HG03159 (cell line): ENCODE measurements around the gene AFMID.
"Not testable (repeated sequence)": the region's sequence is repeated elsewhere in the genome, so short reads cannot be mapped to it uniquely, and the experiment has no call there.

ENCODE experiments used
- ATAC-seq: cut with Tn5 transposase; IDR thresholded peaks from one replicate; pipeline ENCODE4 v1.9.1; 2021; ENCODE audit warnings: mild to moderate bottlenecking, moderate library complexity; ENCODE audit not compliant: unreplicated experiment

Gene AFMID

DNA sequence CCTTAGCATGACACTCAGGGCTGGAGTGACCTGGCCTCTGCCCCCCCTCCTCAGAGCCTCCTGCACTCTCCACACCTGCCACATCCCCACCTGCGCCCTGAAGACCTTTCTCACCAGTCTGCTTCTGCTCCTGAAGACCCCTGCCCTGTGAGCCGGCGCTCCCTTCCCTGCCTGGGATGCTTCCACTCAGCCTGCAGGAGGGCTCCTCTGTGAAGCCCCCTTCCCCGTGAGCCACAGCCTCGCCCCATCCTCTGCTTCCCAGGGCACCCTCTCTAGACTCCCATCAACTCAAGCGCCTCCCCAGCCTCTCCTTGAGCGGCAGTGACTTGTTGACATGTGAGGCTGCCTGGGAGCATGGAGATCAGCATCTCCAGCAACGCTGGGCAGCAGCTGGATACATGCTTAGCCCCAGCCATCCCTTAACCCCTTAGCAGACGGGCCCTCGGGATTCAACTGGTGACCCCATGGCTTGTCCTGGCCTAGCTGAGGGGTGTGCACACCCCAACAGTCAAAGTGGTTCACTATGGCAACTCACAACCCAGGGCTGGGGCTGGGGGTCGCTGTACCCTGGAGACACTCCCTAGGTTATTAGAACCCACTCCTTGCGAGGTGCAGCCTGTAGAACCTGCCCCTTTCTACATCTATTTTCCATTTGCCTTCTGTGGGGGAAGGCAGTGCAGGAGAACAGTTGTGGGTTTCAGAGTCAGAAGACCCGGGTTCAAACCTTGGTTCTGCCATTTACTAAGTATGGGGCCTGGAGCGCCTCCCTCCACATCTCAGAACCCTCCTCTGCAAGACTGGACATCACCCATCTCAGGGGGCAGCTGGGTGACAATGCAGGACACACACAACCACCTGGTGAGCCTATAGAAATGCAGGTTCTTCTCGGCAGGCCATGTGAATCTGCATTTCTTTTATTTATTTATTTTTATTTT lies 65.8 kb downstream of the AFMID start:
- ATAC-seq, result no peak

DNA sequence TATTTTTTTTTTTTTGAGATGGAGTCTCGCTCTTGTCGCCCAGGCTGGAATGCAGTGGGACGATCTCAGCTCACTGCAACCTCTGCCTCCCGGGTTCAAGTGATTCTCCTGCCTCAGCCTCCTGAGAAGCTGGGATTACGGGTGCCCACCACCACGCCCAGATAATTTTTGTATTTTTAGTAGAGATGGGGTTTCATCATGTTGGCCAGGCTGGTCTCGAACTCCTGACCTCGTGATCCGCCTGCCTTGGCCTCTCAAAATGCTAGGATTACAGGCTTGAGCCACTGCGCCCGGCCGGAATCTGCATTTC lies 66.4 kb downstream of the AFMID start:
- not testable (repeated sequence) for ATAC-seq

DNA sequence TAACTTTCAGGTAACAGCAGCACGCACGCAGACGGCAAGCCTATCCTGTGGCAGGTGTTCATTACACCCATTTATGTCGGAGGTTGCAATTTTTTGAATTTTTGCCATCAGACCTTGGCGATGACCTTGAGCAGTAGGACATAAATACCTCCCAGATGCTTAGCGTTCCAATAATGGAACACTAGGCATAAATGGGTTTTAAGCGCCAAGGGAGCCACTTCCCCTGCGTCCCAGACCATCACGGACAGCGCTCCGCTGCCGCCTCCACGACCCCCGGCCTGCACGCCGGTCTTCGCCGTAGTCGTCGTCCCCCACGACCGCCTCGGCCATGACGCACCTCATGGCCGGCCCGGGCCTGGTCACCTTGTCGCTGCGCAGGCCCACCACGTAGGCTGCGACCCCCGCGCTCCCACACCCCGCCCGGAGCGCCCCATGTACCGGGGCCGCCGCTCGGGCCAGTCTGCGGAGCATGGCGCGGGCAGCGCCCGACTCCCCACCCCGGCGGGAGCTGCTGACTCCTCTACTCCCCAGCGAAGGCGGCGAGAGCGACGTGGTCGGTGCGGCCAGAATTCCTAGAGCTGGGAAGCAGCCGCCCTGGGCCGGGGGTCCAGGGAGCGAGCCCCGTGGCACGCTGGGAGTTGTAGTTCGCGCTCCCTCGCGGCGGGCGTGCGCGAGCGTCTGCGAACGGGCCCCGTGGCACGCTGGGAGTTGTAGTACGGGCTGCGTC lies 66.9 kb downstream of the AFMID start:
- no peak for ATAC-seq

DNA sequence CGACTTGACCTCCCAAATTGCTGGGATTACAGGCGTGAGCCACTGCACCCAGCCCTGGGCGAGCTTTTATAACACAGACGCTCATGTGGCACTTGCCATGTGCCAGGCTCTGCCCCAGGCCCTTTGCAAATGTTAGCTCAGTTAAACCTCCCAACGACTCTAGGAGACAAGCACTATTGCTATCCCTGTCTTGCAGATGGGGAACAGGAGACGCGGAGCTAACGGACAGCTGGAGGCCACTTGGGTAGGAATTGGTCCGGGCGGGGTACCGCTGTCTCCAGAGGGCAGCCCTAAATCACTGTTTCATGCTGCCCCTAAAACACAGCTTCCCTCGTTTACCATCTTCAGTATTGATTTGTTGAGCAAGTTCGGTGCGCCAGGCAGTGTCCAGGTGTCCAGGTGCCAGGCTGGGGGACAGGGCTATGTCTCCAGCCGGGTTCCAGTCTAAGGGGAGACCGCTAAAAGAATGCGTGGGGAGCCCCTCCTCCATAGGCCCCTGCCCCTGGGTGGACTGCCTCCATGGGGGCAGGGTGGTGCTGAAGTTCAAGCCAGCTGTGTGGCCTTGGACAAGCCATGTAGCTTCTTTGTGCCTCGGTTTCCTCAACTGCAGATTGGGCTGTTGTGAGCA lies 68.0 kb downstream of the AFMID start:
- ATAC-seq, result no peak

DNA sequence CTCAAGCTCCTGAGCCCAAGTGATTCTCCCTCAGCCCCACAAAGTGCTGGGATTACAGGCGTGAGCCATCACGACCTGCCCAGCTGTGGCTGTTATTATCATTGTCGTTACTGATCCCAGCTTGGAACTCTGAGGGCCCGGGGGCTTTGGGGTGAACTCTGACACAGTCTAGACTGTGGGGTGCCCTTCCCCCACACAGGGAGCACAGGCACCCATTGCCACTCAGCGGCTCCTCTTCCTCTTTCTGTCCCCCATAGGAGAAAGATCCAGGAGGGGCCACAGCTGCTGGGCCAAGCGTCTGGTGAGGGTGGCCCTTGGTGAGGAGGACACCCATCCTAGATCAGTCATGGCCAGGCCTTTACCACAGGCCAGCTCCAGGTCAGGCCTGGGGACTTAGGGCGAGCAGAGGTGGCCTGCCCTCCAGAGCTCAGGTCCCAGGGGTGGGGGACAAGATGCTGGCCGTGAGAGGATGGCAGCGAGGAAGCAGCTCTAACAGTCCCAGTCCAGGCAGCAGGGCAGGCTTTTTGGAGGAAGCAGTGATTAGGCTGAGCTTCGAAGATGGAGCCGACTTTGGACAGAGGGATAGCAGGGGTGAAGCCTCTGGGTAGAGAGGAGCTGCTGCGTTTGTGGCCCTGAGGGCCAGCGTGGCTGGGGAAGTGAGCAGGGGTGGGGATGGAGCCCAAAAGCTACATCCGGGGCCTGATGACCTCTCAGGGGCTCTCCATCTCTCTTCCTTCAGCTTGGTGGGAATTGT lies 69.0 kb downstream of the AFMID start:
- ATAC-seq, result no peak

DNA sequence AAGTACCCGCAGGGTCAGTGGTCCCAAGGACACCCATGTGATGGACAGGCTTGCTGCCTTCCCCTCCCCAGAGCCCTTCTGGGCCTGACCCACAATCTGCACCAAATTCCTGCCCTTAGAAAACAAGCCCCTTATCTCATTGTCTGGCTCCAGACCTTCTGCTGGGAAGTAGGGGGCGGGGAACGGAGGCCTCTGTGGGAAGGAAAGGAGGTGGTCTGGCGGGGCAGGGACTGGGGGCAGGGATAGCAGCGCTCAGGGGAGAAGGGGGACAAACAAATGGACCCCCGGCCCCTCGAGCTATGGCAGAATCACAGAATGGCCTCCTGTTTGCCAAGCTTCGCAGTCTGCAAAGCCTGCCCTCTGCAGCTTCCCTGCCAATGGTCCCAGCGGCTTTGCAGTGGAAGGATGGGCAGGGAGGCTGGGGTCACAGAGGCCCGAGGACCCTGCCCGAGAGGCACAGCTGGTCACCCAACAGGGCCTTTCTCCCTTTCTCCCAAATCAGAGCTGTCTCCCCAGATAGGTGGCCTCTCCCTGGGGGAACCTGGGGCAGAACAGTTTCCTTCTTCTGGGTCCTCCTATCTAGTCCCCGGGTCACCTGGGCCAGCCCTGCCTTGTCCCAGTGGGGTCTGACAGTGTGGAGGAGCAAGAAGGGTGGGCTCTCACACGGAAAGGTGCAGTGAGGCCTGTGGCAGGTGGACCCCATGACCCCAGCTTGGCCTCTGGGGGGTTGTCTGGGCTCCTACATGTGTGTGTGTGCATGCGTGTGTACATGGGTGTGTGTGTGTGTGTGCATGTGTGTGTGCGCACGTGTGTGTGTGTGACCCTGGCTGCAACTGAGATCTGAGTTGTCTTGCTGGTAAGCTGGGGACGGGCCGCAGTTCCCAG lies 69.8 kb downstream of the AFMID start:
- no peak for ATAC-seq
